Stimulated activated CD8-positive, alpha-beta memory T cell treated with anti-CD3 and anti-CD28 coated beads, Interleukin-12 subunit alpha, Interleukin-12 subunit beta, amount 100 ng/mL, for 1 hour (primary cell): ENCODE data around the gene IL27RA.

Source experiments
- DNase-seq: peaks from one replicate; pipeline ENCODE4 v3.0.0-alpha.2; 2020; ENCODE audit warnings: low read depth

IL27RA gene

DNA sequence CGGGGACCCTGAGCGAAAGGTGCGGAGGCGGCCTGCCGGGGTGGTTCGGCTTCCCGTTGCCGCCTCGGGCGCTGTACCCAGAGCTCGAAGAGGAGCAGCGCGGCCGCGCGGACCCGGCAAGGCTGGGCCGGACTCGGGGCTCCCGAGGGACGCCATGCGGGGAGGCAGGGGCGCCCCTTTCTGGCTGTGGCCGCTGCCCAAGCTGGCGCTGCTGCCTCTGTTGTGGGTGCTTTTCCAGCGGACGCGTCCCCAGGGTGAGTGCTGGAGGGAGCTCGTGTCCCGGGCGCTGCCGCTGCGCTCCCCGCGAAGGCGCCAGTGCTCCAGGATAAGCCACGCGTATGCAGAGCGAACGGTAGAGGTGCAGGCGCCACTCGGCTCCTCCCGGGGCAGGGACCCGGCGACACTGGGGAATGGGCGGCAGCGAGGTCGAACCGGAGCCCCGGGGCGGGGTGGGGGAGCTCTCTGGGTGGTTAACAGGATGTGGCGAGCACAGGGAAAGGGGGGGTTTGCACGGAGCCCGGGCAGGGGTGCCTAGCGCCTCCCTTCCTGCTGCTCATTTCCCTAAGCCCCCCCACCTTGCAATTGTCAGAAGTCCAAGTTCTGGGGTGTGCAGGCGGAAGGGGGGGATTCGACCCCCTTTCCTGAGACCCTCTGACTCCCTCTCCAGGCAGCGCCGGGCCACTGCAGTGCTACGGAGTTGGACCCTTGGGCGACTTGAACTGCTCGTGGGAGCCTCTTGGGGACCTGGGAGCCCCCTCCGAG, at the start of gene IL27RA:
Gene IL27RA (plus strand): TSS at position 44 of the 762 bp plus-strand sequence. CDS start 111 bp downstream, at position 155.
- DNase-seq, result peak; percentile 69

- DNase-seq, result no peak
These were observed 49.5 kb upstream of the IL27RA start for GRCh38 chr19:13981988-13982501.

- DNase-seq, result no peak
These were observed 48.8 kb upstream of the IL27RA start for GRCh38 chr19:13982773-13983172.

DNA sequence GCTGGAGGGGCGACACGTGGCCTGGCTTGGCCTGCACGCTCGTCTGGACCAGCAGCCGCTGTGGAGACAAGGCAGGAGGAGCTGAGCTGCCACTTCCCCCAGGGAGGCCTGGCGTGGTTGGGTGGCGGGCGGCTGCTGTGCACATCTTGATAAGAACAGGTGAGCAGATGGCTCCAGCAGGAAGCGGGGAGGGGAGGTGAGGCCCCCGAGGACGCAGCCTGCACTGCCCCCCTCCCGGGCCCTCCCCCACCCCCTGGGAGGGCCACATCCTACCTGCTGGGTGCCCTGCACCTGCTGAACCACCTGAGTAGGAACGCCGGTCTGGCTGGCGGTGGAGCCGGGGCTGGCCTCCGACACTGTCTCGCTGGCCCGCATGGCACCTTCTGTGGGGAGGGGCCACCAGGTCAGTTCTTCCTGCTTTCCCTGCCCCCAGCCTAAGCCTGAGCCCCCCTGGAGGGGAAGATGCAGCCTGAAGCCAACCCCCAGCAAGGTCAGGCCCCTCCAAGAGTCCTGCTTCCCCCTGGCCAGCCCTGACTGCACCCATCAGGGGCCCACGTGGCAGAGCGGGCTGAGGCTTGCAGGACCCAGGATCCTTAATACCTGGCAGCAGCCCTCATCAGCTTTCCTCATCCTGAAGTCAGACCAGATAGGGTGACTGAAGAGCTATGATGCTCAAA, 48.2 kb upstream of the IL27RA start:
- no peak for DNase-seq

DNA sequence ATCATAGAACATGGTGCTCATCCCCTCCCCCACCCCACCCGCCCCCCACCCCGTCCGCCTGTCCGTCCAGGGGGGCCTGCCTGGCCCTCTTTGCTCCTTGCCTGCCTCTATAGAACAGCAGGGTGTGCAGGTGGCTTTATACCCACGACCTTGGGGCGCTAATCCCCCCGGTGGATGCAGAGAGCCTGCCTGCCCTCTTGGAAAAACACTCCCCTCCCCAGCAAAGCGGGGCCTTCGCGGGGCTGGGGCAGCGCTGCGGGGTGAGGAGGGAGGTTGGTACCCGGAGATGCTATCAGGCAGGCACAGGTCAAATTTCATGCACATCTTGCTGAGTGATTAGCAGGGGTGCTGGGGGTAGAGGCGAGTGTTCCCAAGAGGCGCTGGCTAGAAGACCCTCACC, 47.4 kb upstream of the IL27RA start:
- DNase-seq, result no peak

DNA sequence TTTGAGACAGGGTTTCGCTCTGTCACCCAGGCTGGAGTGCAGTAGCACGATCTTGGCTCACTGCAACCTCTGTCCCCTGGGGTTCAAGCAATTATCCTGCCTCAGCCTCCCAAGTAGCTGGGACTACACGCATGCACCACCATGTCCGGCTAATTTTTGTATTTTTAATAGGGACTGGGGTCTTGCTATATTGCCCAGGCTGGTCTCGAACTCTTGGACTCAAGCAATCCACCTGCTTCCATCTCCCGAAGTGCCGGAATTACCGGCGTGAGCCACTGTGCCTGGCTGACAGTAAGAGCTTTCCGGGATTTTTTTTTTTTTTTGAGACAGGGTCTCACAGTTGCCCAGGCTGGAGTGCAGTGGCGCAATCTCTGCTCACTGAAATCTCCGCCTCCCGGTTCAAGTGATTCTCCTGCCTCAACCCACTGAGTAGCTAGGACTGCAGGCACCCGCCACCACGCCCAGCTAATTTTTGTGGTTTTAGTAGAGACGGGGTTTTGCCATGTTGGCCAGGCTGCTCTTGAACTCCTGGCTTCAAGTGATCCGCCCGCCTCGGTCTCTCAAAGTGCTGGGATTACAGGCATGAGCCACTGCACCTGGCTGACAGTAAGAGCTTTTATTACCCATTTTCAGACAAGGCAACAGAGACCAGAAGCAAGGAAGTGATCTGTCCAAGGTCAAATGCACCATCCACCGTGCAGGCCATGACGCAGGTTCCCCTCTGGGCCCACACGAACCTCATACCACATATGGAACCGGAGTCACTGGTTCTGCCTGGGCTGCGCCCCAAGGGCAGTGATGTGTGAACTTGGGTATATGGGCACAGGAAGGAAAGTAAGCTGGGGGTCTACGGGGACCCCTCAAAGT, 46.5 kb upstream of the IL27RA start:
- DNase-seq, result no peak

DNA sequence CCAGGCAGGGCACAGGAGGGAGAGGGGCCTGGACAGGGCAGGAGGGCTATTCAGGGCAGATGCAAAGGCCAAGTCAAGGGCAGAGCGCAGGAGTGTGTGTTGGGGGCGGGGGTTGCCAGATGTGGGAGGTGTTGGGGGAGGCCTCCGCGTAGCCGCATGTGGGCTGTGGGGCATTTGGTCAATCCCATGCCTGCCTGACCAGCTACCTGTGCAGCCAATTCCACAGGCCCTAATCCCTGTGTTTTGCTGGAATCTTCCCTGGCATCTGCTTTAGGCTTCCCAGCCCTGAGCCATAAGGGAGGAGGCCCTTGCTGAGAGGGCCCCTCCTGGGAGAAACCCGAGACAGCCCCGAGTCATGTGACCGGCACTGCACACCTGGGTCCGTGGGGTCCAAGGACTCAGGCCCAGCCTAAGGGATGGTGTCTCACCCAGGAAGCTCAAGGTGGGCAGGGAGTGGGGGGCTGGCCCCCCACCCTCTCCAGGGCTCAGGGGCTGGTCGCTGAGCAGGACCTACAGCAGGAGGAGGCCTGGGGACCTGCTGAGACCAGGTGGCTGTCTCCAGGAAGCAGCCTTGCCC, 45.7 kb upstream of the IL27RA start:
- no peak for DNase-seq

DNA sequence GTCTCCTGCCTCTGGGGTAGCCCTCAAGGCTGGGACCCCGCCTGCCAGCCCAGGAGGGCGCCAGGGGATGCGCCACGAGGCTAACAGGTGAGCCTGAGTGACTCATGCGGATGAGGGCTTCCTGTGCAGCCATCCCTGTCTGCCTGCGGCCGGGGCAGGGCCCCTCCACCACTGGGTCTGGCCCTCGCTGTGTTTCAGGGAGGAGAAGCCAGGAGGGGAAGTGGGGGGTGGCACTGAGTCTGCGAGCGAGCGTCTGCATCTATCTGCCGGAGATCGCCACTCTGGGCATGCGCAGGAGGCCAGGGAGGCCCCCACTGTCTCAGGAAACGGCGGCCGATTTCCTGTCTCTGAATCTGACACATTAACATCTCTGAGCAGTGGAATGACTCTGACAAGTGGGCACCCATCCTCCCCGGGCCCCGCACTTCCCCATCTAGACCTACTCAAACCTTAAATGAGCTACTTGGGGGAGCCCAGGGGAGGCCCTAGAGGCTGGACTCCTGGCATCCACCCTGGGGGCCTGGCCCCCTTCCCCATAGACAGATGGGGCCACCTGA, 45.1 kb upstream of the IL27RA start:
- DNase-seq, result peak; percentile 99

GRCh38 chr19:13987101-13987890, 44.3 kb upstream of the IL27RA start:
- DNase-seq, result no peak

- no peak for DNase-seq
These were observed 42.1 kb upstream of the IL27RA start for GRCh38 chr19:13989487-13989886.

GRCh38 chr19:13990085-13990484, 41.5 kb upstream of the IL27RA start:
- no peak for DNase-seq

DNA sequence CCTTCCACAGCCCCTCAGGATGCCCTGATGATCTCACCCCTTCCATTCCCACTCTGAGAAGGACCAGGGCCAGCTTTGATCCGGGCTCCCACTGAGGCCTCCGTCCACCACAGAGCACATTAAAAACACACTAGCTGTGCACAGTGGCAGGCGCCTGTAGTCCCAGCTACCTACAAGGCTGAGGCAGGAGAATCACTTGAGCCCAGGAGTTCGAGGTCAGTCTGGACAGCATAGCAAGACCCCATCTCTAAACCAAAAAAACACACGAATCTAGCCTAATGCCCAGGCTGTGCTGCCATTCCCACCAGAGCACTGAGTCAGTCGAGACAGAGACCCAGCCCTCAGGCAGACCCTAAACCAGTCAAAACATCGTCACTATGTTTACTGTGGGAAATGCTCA, 39.5 kb upstream of the IL27RA start:
- no peak for DNase-seq

DNA sequence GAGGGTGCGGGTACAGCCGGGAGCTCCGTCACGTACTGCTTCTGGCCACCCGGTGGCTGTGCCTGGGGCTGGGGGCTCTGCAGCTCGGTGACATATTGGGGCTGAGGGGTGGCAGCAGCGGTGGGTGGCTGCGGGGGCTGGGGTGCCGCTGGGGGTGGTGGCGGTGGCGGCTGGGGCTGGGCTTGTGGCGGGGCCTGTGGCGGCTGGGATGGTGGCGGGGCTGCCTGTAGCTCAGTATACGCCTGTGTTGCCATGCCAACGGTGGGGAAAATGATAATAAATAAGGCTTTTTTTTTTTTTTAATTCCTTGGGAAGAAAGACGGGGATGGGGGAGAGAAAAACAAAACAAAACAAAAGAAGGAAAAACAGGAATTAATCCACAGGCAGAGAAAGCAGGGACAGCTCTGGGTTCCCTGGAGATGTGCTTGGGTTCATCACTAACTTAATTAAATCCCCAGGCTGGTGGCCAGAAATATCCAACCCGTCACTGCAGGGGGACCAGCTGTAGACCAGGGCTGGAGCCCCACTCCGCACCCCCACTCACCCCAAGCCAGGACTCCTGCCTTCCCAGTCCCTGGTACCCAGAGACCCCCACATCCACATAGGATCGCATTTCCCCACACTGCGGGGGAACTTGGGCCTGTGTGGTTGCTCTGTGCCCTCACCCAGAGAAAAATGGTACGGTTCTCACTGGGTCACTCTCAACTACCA, 37.8 kb upstream of the IL27RA start:
- DNase-seq, result no peak

DNA sequence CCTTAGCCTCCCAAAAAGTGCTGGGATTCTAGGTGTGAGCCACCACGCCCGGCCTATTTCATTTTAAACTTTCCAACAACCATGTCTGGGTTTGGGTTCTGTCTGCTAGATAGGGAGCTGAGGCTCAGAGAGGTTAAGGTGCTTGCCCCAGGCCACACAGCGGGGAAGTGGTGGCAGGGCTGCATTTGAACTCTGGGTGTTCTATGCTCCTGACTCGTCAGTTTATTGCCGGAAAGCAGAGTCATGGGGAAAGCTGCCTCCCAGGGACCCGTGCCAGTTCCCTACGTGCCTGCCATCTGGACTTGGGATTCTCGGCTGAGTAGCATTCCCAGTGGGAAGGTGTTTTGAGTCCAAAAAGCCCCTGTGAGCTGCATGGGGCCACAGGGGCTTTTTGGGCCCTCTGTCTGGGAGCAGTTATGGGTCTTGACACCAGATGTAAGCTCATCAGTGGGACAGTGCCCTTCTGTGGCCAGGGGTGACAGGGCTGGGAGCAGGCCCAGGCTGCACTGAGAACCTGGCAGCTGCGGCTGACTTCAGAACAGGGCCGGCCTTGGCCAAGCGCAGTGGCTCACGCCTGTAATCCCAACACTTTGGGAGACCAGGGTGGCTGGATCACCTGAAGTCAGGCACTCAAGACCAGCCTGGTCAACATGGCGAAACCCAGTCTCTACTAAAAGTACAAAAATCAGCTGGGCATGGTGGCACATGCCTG, 36.4 kb upstream of the IL27RA start:
- DNase-seq, result no peak

- no peak for DNase-seq
These were observed 35.4 kb upstream of the IL27RA start for GRCh38 chr19:13995878-13996765.

DNA sequence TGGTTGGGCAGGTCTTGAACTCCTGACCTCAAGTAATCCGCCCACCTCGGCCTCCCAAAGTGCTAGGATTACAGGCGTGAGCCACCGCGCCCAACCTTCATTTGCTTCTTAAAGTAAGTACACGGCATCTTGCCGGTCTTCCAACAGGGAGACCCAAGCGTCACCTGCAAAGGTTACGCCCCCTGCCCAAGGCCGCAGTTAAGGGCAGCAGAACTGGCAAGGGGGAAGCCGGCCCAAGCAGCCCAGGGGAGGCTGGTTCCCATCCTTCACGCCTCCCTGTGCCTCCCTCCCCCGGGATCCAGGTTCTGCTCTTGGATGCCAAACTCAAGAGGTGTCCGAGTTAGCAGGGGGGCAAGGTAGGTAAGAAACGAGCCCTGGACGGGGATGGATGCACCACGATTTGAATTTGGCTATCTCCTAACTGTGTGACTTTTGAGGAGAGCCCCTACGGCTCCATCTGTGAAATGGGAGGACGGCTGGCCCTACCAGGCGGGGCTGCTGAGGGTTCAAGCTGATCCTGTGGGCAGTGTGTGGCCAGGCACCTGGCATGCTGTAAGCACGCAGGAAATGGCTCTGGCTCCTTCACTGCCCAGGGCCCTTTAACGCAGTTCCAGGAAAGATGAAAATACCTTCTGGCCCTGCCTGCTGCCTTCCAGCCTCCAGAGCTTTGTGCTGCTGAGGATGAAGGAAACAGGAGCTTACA, 34.5 kb upstream of the IL27RA start:
- DNase-seq, result no peak

- DNase-seq, result no peak
These were observed 34.0 kb upstream of the IL27RA start for GRCh38 chr19:13997631-13997962.

DNA sequence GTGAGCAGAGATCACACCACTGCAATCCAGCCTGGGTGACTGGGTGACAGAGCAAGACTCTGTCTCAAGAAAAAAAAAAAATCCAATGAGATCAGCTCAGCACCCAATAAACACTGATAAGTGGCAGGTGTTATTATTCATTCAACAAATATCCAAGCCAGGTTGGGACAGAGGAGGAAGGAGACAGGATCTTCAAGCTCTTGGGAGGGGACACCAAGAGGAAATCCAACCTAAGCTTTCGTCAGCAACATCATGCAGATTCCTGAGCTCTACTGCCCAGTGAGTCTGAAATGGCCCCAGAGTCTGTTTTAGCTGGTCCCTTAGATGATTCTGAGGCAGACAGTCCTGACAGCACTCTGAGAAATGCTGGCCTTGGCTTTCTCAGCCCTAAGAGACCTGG, 33.1 kb upstream of the IL27RA start:
- DNase-seq, result no peak
